ENCODE results near the gene C10orf62. TPM values are rescaled to one million over a fixed set of nuclear protein-coding genes. Genes with fewer than 3 reads are reported as not detected.
"Not testable (repeated sequence)": the region's sequence is repeated elsewhere in the genome, so short reads cannot be mapped to it uniquely, and the experiment has no call there.

Gene C10orf62
- total and polyA plus RNA-seq, 2 of the 13 experiments (the other 11 are each of a cell fraction or from before 2014, with no cell fraction given), result 0.61 to 1.6 TPM

DNA sequence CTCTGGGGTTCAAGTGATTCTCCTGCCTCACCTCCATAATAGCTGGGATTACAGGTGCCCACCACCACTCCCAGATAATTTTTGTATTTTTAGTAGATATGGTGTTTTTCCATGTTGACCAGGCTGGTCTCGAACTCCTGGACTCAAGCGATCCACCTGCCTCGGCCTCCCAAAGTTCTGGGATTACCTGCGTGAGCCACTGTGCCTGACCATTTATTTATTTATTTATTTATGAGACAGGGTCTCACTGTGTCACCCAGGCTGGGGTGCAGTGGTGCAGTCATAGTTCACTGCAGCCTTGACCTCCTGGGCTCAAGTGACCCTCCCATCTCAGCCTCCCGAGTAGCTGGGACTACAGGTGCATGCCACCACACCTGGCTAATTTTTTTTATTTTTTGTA is 35.2 kb upstream of the C10orf62 start:
- in situ Hi-C loops (cut with HindIII; ENCODE audit: extremely low pct_ligation_motif_present, low pct_unique_long_range_greater_than_20kb), result loop anchor here (5.0 kb wide), 1 partner anchor 92 kb away; no protein-coding TSS in a partner anchor
- not testable (repeated sequence) for BruUV-seq (replicated peaks)

DNA sequence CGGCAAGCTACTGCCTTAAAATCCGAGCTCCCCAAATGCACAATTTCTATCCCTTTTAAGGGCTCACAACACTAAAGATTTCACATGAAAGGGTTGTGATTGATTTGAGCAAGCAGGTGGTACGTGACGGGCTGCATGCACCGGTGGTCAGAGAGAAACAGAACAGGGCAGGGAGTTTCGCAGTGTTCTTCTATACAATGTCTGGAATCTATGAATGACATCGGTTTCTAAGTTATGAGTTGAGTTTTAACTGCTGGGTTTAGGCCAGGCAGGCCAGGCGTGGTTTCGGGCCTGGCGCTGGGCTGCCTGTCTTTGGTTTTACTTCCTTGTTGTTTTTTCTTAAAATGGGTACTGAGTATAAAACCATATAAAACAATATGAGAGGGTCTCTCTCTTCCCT is 34.0 kb upstream of the C10orf62 start:
- H3K4me3 ChIP-seq (replicated peaks in 1 of 3; ENCODE audit: insufficient read depth in 1 of 3, low read depth in 2 of 3, low read length in 3 of 3); H3K9me3 ChIP-seq (ENCODE audit: low read length); H3K27ac ChIP-seq (ENCODE audit: extremely low read length, insufficient read depth, low read length); ATAC-seq; POLR2A ChIA-PET; intact Hi-C loops (cut with micrococcal nuclease; ENCODE audit: unreplicated experiment); in situ Hi-C loops (cut with HindIII; ENCODE audit: extremely low pct_ligation_motif_present, low pct_unique_long_range_greater_than_20kb); H2AFZ ChIP-seq (ENCODE audit: low read length); DNase-seq (ENCODE audit: low spot score); FAIRE-seq; CTCF ChIA-PET (ENCODE audit: low intra/inter-chr PET ratio, low total read pairs); H3K36me3 ChIP-seq (replicated peaks in 1 of 2; ENCODE audit: control insufficient read depth in 1 of 2, insufficient read depth in 2 of 2, low read length in 2 of 2); BruUV-seq (replicated peaks); H3K27me3 ChIP-seq (ENCODE audit: control insufficient read depth in 1 of 2, insufficient read depth in 2 of 2, low read length in 2 of 2); H3K79me2 ChIP-seq (ENCODE audit: insufficient read depth, low read length); H4K20me1 ChIP-seq (ENCODE audit: insufficient read depth, low read length); H3K9ac ChIP-seq (ENCODE audit: insufficient read depth, low read depth, low read length); H3K4me2 ChIP-seq (ENCODE audit: low read depth, low read length): not testable (repeated sequence)
- 95% methylated on average over 7 of the region's 10 CpGs for WGBS (ENCODE audit: low lambda C conversion rate)
- peaks cover 22% of the 10 kb centered on the region for H3K4me1 ChIP-seq (ENCODE audit: insufficient read depth, low read length)

More for the DNA sequence above, 35.2 kb upstream of the C10orf62 start:
- H3K27me3 ChIP-seq (ENCODE audit: control insufficient read depth in 1 of 2, insufficient read depth in 2 of 2, low read length in 2 of 2); H3K79me2 ChIP-seq (ENCODE audit: insufficient read depth, low read length); H2AFZ ChIP-seq (ENCODE audit: low read length); H3K36me3 ChIP-seq (replicated peaks in 1 of 2; ENCODE audit: control insufficient read depth in 1 of 2, insufficient read depth in 2 of 2, low read length in 2 of 2); H3K9ac ChIP-seq (ENCODE audit: insufficient read depth, low read depth, low read length); intact Hi-C loops (cut with micrococcal nuclease; ENCODE audit: unreplicated experiment); H3K4me3 ChIP-seq (replicated peaks in 1 of 3; ENCODE audit: insufficient read depth in 1 of 3, low read depth in 2 of 3, low read length in 3 of 3); H3K9me3 ChIP-seq (ENCODE audit: low read length); ATAC-seq; DNase-seq (ENCODE audit: low spot score); H3K4me2 ChIP-seq (ENCODE audit: low read depth, low read length); FAIRE-seq; H3K27ac ChIP-seq (ENCODE audit: extremely low read length, insufficient read depth, low read length); H4K20me1 ChIP-seq (ENCODE audit: insufficient read depth, low read length): not testable (repeated sequence)
- ChIA-PET POLR2A (interaction anchor here (0.8 kb wide), 2 partner anchors 55 to 90 kb away, joined by 4 read pairs; partner anchors contain the start of gene UBTD1), CTCF (ENCODE audit: low intra/inter-chr PET ratio, low total read pairs) (interaction anchor here (1.6 to 1.8 kb wide), 2 partner anchors 19 to 91 kb away, joined by 13 to 19 read pairs; no protein-coding TSS in a partner anchor)
- peak; percentile 14; the same call in 1 of the 2 replicates for TF ChIP-seq ZNF460 (CRISPR knock-in tag; IDR thresholded peaks at IDR 0.05; ENCODE audit: borderline replicate concordance)
- peaks cover 27% of the 10 kb centered on the region for H3K4me1 ChIP-seq (ENCODE audit: insufficient read depth, low read length)
- 97% methylated on average over 5 of the region's 5 CpGs for WGBS (ENCODE audit: low lambda C conversion rate)
